Stomach (tissue), 9 donors: Measurements from ENCODE around the gene RABGAP1L. TPM values are rescaled to one million over a fixed set of nuclear protein-coding genes. Genes with fewer than 3 reads are reported as not detected.

Source experiments
- DNase-seq, 2 donors: peaks; one replicate each; pipeline versions ENCODE4 v3.0.0 to v3.0.0-alpha.2; 2013 to 2019
- H3K27ac ChIP-seq, 5 donors: fragments of 200-600 bp in 4 of 5; sonication (generic) in 4 of 5; one replicate each; pipeline ENCODE4 v1.5.1; 2013 to 2019; ENCODE audit warnings: mild to moderate bottlenecking in 1 of 5, moderate library complexity in 1 of 5
- H3K27me3 ChIP-seq, 3 donors: fragments of 200-600 bp; sonication (generic); one replicate each; pipeline ENCODE4 v1.5.1; 2017 to 2019; ENCODE audit warnings: mixed run types in 1 of 3
- H3K36me3 ChIP-seq, 4 donors: fragments of 200-600 bp; sonication (generic); 1 replicate in 3 of 4; 2 replicates in 1 of 4; pipeline ENCODE4 v1.5.1; 2016 to 2019
- H3K4me1 ChIP-seq, 4 donors: fragments of 200-600 bp; sonication (generic); one replicate each; pipeline ENCODE4 v1.5.1; 2016 to 2019
- H3K4me3 ChIP-seq, 4 donors: fragments of 200-600 bp; sonication (generic) in 3 of 4; one replicate each; pipeline ENCODE4 v1.5.1; 2016 to 2019; ENCODE audit warnings: mild to moderate bottlenecking in 1 of 4
- H3K9me3 ChIP-seq, 4 donors: fragments of 200-600 bp; sonication (generic); one replicate each; pipeline ENCODE4 v1.5.1; 2016 to 2019
- EP300 ChIP-seq: sonication (generic); formaldehyde crosslinking; IDR thresholded peaks from one replicate; pipeline ENCODE4 v1.6.1; 2017; ENCODE audit warnings: antibody characterized with exemption
- POLR2A ChIP-seq, 4 donors: fragments of 450-650 bp; IDR thresholded peaks; one replicate each; pipeline ENCODE4 v1.6.1; 2016; ENCODE audit warnings: antibody characterized with exemption in 4 of 4, control low read depth in 2 of 4, mild to moderate bottlenecking in 1 of 4, moderate library complexity in 1 of 4
- POLR2AphosphoS5 ChIP-seq, 3 donors: sonication (generic); formaldehyde crosslinking; IDR thresholded peaks; one replicate each; pipeline ENCODE4 v1.6.1; 2016; ENCODE audit warnings: antibody characterized with exemption in 3 of 3
- WGBS, 5 donors: extraction: QIAGEN DNeasy Blood & Tissue Kit in 3 of 5; methylation state at CpG; one replicate each; pipeline versions ENCODE4 v1.1.5 to v1.1.7; 2013 to 2018; 5-methylcytosine and 5-hydroxymethylcytosine counted together
- intact Hi-C: fragments of 100-400 bp; cut with DNase I; formaldehyde crosslinking; loops from one replicate; pipeline ENCODE4 v1.15.1; 2023; ENCODE audit warnings: low total_unique reads
- polyA plus RNA-seq, 3 donors: library from polyadenylated mRNA; stranded (reverse); fragments of 200-250 nt; gene quantifications; one replicate each; pipeline ENCODE4 v1.2.3, GENCODE V29; 2013
- total RNA-seq, 5 donors: library from RNA; depleted of rRNA; stranded (reverse); fragments of >200 nt; gene quantifications; one replicate each; pipeline versions ENCODE4 v1.1.0 to v1.2.3, GENCODE V29; 2014 to 2016
- TF ChIP-seq, protein P1 (sequence below), 7 experiments: fragments of 450-650 bp in 4 of 7; fragments of 200-600 bp in 3 of 7; sonication (generic) in 3 of 7; IDR thresholded peaks; one replicate each; pipeline ENCODE4 v1.5.1; 2016 to 2019; ENCODE audit warnings: antibody characterized with exemption in 7 of 7, control low read depth in 2 of 7, mild to moderate bottlenecking in 1 of 7
- donor health status: healthy with polysubstance abuse.
- donor health status: Bipolar disorder and iron deficiency.
- donor health status: healthy.

RABGAP1L gene
- total and polyA plus RNA-seq, 8 donors: 14.2 to 238 (median 57.9) TPM

- Histone ChIP-seq H3K27ac (peak overlapping the region in 4 of 5 donors; percentile 94 to 98 (median 98)), H3K4me1 (peaks cover 3 to 57% (median 41%) of the 10 kb centered on the region in 4 donors), H3K27me3 (no peaks in the 10 kb centered on the region), H3K36me3 (peaks cover 0 to 12% (median 11%) of the 10 kb centered on the region in 4 donors), H3K9me3 (no peaks in the 10 kb centered on the region), H3K4me3 (peak overlapping the region; percentile 87 to 98 (median 96))
- DNase-seq: no peak
- TF ChIP-seq, protein P1, sequence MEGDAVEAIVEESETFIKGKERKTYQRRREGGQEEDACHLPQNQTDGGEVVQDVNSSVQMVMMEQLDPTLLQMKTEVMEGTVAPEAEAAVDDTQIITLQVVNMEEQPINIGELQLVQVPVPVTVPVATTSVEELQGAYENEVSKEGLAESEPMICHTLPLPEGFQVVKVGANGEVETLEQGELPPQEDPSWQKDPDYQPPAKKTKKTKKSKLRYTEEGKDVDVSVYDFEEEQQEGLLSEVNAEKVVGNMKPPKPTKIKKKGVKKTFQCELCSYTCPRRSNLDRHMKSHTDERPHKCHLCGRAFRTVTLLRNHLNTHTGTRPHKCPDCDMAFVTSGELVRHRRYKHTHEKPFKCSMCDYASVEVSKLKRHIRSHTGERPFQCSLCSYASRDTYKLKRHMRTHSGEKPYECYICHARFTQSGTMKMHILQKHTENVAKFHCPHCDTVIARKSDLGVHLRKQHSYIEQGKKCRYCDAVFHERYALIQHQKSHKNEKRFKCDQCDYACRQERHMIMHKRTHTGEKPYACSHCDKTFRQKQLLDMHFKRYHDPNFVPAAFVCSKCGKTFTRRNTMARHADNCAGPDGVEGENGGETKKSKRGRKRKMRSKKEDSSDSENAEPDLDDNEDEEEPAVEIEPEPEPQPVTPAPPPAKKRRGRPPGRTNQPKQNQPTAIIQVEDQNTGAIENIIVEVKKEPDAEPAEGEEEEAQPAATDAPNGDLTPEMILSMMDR (IDR thresholded peaks at IDR 0.05): no peak
- no peak for TF ChIP-seq EP300
- TF ChIP-seq POLR2AphosphoS5 (IDR thresholded peaks at IDR 0.05): no peak
- no peak for TF ChIP-seq POLR2A (IDR thresholded peaks at IDR 0.05)
- intact Hi-C loops: no loop called here
- 2 to 4% (median 4%) methylated on average over 5 of the region's 5 CpGs for WGBS, 5 donors
These were observed 841.4 kb downstream of the RABGAP1L start for GRCh38 chr1:175000697-175001187.

DNA sequence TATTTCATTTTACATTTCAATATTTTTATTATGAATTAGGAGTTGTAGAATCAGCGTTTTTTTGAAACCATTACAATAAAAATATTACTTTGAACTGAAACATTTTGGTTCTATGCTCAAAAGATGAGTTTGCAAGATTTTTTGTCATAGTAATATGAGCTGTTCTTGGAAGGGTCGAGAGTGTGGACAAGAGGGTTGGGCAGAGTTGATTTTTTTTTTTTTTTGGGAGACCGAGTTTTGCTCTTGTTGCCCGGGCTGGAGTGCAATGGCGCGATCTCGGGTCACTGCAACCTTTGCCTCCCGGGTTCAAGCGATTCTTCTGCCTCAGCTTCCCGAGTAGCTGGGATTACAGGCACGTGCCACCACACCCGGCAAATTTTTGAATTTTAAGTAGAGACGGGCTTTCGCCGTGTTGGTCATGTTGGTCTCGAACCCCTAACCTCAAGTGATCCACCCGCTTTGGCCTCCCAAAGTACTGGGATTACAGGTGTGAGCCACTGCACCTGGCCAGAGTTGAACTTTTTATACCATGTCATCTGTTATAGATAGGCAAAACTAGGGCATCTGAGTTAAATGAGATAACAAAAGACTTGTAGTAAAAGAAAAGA, 843.7 kb downstream of the RABGAP1L start:
- intact Hi-C loops: no loop called here
- Histone ChIP-seq H3K27ac (peak overlapping the region in 1 of 5 donors; percentile 15), H3K27me3 (no peaks in the 10 kb centered on the region), H3K4me1 (peaks cover 3 to 47% (median 37%) of the 10 kb centered on the region in 4 donors), H3K9me3 (no peaks in the 10 kb centered on the region), H3K36me3 (peaks cover 10 to 35% (median 33%) of the 10 kb centered on the region in 4 donors), H3K4me3 (no peak overlapping the region)
- 88 to 94% (median 92%) methylated on average over 17 of the region's 17 CpGs for WGBS, 5 donors
- TF ChIP-seq POLR2A (IDR thresholded peaks at IDR 0.05) (no peak), EP300 (no peak), POLR2AphosphoS5 (IDR thresholded peaks at IDR 0.05) (no peak)
- TF ChIP-seq, protein P1 (IDR thresholded peaks at IDR 0.05): no peak
- no peak for DNase-seq

DNA sequence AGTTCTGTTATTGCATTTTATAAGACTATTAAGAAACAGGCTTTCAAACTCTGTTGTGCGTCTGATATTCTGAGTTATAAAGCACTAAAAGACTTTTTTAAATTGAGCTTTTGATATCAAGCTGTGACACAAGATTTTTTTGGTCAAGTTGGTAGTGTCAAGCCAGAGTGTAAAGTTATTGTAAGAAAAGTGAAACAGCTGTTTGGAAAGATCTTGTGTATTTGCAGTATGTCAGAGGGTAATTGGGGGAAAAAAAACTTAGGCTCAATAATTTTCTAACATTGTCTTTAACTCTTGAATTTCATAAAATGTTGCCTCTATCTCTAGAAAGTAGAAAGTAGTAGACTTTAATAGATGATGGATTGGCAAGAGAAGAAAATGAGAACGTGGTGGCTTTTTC, 844.2 kb downstream of the RABGAP1L start:
- Histone ChIP-seq H3K4me1 (peaks cover 3 to 42% (median 34%) of the 10 kb centered on the region in 4 donors), H3K9me3 (no peaks in the 10 kb centered on the region), H3K27ac (peak overlapping the region in 1 of 5 donors; percentile 15), H3K36me3 (peaks cover 15 to 40% (median 38%) of the 10 kb centered on the region in 4 donors), H3K27me3 (no peaks in the 10 kb centered on the region), H3K4me3 (no peak overlapping the region)
- 51 to 60% (median 54%) methylated on average over 2 of the region's 2 CpGs for WGBS, 5 donors
- DNase-seq: no peak
- intact Hi-C loops: no loop called here
- TF ChIP-seq POLR2AphosphoS5 (IDR thresholded peaks at IDR 0.05): no peak
- no peak for TF ChIP-seq EP300
- TF ChIP-seq, protein P1 (IDR thresholded peaks at IDR 0.05): no peak
- TF ChIP-seq POLR2A (IDR thresholded peaks at IDR 0.05): no peak

DNA sequence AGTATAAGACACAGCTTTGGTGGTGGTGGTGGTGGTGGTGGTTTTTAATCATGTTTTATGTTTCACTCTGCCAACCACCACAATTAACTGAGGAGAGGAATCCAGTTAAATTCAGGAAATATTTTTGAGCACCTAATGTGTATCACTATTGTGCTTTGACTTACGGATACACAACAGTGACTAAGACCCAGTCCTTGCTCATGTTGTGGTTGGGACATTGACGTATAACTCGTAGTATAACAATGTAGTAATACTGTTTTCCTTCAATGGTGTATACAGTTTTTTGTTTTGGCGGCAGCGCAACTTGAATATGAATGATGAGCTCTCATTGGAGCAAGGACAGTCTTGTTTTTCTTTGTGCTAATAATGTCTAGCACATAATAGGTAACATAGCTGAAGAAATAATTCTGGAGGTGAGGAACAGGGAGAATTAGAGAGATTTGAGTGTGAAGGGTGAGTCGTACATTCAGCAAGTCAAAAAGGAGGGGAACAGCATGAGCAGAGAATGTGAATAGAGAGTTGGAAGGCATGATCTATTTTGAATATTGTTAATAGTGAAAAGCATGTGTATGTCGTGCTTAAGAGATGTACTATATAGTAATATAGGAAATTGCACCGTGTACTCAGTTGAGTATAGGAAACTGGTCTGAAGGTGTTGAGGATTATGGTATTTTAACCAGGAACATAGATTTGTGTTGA, 845.9 kb downstream of the RABGAP1L start:
- H3K4me1 ChIP-seq: peaks cover 3 to 37% (median 27%) of the 10 kb centered on the region in 4 donors
- no peak overlapping the region for H3K27ac ChIP-seq
- intact Hi-C loops: no loop called here
- no peaks in the 10 kb centered on the region for H3K9me3 ChIP-seq
- WGBS, 5 donors: 89 to 93% (median 91%) methylated on average over 8 of the region's 8 CpGs
- H3K4me3 ChIP-seq: no peak overlapping the region
- peaks cover 23 to 57% (median 55%) of the 10 kb centered on the region in 4 donors for H3K36me3 ChIP-seq
- DNase-seq: no peak
- TF ChIP-seq POLR2AphosphoS5 (IDR thresholded peaks at IDR 0.05) (no peak), EP300 (no peak), POLR2A (IDR thresholded peaks at IDR 0.05) (no peak)
- TF ChIP-seq, protein P1 (IDR thresholded peaks at IDR 0.05): no peak
- H3K27me3 ChIP-seq: no peaks in the 10 kb centered on the region
